Fibroblast of mammary gland (primary cell): ENCODE results near the gene RADIL.

Experiments used
- DNase-seq: peaks from one replicate; pipeline ENCODE4 v3.0.0-alpha.2; 2010; ENCODE audit warnings: low read depth
- H3K4me3 ChIP-seq: 2 replicates; pipeline ENCODE4 v1.5.1; 2011; ENCODE audit warnings: low read depth, mild to moderate bottlenecking, low read length, moderate library complexity; ENCODE audit not compliant: control insufficient read depth
- CTCF ChIP-seq: conservative IDR thresholded peaks from 2 replicates; pipeline ENCODE4 v1.5.1; 2011; ENCODE audit warnings: low read depth, low read length, inconsistent platforms; ENCODE audit not compliant: control insufficient read depth, insufficient read depth

The RADIL gene

GRCh38 chr7:4866528-4867496, 16.7 kb downstream of the RADIL start:
- no peak for DNase-seq

GRCh38 chr7:4862156-4862555, 21.4 kb downstream of the RADIL start:
- peak overlapping the region; percentile 27 for H3K4me3 ChIP-seq
- TF ChIP-seq CTCF, result no peak
- DNase-seq, result no peak

More at GRCh38 chr7:4866528-4867496, 16.7 kb downstream of the RADIL start:
- no peak for TF ChIP-seq CTCF
- no peak overlapping the region for H3K4me3 ChIP-seq

GRCh38 chr7:4861673-4862072, 21.8 kb downstream of the RADIL start, which contains the start of gene PAPOLB:
Gene PAPOLB (minus strand): TSS chr7:4862030. CDS start chr7:4861810, 220 bp downstream.
- no peak for DNase-seq
- H3K4me3 ChIP-seq, result peak within 1 kb of the TSS; percentile 27
- no peak for TF ChIP-seq CTCF

GRCh38 chr7:4861227-4861626, 22.3 kb downstream of the RADIL start:
- no peak overlapping the region for H3K4me3 ChIP-seq
- TF ChIP-seq CTCF, result no peak

GRCh38 chr7:4857189-4857588, 26.3 kb downstream of the RADIL start:
- no peak overlapping the region for H3K4me3 ChIP-seq
- TF ChIP-seq CTCF, result no peak
- no peak for DNase-seq

More at GRCh38 chr7:4861227-4861626, 22.3 kb downstream of the RADIL start:
- no peak for DNase-seq

GRCh38 chr7:4856336-4857057, 27.0 kb downstream of the RADIL start:
- TF ChIP-seq CTCF, result no peak
- H3K4me3 ChIP-seq, result no peak overlapping the region
- no peak for DNase-seq
